OCI-LY1 (cell line): ENCODE results near the gene GABRG3.

Experiments used
- H2AFZ ChIP-seq: fragments of 200-600 bp; sonication (generic), shearing (Covaris generic); 2 replicates; pipeline ENCODE4 v1.6.0; 2014; ENCODE audit warnings: antibody characterized with exemption, mild to moderate bottlenecking, low read length
- H3F3A ChIP-seq: fragments of 200-600 bp; sonication (generic), shearing (Covaris generic); 2 replicates; pipeline ENCODE4 v1.6.0; 2014; ENCODE audit warnings: mild to moderate bottlenecking, antibody characterized with exemption, low read length, moderate library complexity; ENCODE audit not compliant: insufficient read depth
- H3K27ac ChIP-seq: fragments of 200-600 bp; sonication (generic); 2 replicates; pipeline ENCODE4 v1.5.1; 2014; ENCODE audit warnings: low read length, mixed run types, mild to moderate bottlenecking, low read depth; ENCODE audit not compliant: poor library complexity, severe bottlenecking
- H3K27me3 ChIP-seq: fragments of 200-600 bp; sonication (generic); 2 replicates; pipeline ENCODE4 v1.6.0; 2014; ENCODE audit warnings: antibody characterized with exemption, mild to moderate bottlenecking, low read length, moderate library complexity; ENCODE audit not compliant: insufficient read depth
- H3K36me3 ChIP-seq: fragments of 200-600 bp; sonication (generic); 2 replicates; pipeline ENCODE4 v1.6.1; 2014; ENCODE audit warnings: mild to moderate bottlenecking, antibody characterized with exemption, low read length, moderate library complexity, mixed read lengths; ENCODE audit not compliant: insufficient read depth
- H3K4me1 ChIP-seq: fragments of 200-600 bp; sonication (generic); 2 replicates; pipeline ENCODE4 v1.5.1; 2014; ENCODE audit warnings: mild to moderate bottlenecking, low read length, moderate library complexity; ENCODE audit not compliant: insufficient read depth, severe bottlenecking
- H3K4me2 ChIP-seq: fragments of 200-600 bp; sonication (generic), shearing (Covaris generic); 2 replicates; pipeline ENCODE4 v1.6.1; 2014; ENCODE audit warnings: low read length
- H3K4me3 ChIP-seq: fragments of 200-600 bp; sonication (generic); 2 replicates; pipeline ENCODE4 v1.5.1; 2014; ENCODE audit warnings: low read length, low read depth, mild to moderate bottlenecking, mixed read lengths; ENCODE audit not compliant: poor library complexity, severe bottlenecking
- H3K79me2 ChIP-seq: fragments of 200-600 bp; shearing (Covaris generic); 2 replicates; pipeline ENCODE4 v1.6.1; 2016; ENCODE audit warnings: mixed run types, low read length, mixed read lengths; ENCODE audit not compliant: insufficient read depth
- H3K9ac ChIP-seq: fragments of 200-600 bp; sonication (generic), shearing (Covaris generic); 2 replicates; pipeline ENCODE4 v1.6.1; 2014; ENCODE audit warnings: mild to moderate bottlenecking, low read length, mixed read lengths
- H3K9me2 ChIP-seq: fragments of 200-600 bp; sonication (generic), shearing (Covaris generic); 2 replicates; pipeline ENCODE4 v1.6.1; 2014; ENCODE audit warnings: low read depth, mild to moderate bottlenecking, low read length, mixed read lengths
- H3K9me3 ChIP-seq: fragments of 200-600 bp; shearing (Covaris generic); 2 replicates; pipeline ENCODE4 v1.6.1; 2014; ENCODE audit warnings: low read length, mixed read lengths
- H4K20me1 ChIP-seq: fragments of 200-600 bp; sonication (generic), shearing (Covaris generic); 2 replicates; pipeline ENCODE4 v1.6.0; 2016; ENCODE audit warnings: mild to moderate bottlenecking, low read length; ENCODE audit not compliant: insufficient read depth
- EZH2 ChIP-seq: fragments of 200-600 bp; sonication (generic), shearing (Covaris generic); IDR thresholded peaks from 2 replicates; pipeline ENCODE4 v1.8.0; 2017; ENCODE audit warnings: borderline replicate concordance, mixed run types, mild to moderate bottlenecking, antibody characterized with exemption, low read length, moderate library complexity, mixed read lengths
- TF ChIP-seq, protein P1 (sequence below): fragments of 200-600 bp; sonication (generic), shearing (Covaris generic); IDR thresholded peaks from 2 replicates; pipeline ENCODE4 v1.5.1; 2017; ENCODE audit warnings: mild to moderate bottlenecking, antibody characterized with exemption, low read length, moderate library complexity, mixed read lengths

GABRG3 gene

DNA sequence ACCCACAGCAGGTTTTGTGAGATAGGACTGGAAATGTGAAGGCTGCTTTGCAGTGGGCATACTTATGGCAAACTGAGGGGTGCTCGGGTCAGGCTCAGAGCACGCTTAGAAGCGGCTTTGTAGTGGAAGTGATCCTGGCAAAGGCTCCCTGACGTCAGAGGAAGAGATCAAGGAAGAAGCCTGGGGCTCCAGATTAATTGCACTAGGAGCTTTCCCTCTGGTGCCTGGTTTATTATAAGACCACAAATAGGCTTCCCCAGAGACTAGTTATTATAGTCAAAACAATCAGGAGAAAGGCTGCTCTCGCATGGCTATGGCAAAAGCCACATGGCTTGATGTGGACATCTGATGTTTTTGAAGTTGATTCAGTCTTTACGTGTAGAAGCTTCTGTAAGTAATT lies 515.1 kb downstream of the GABRG3 start:
- H3K9ac ChIP-seq: no peak overlapping the region
- no peaks in the 10 kb centered on the region for H3K4me1 ChIP-seq
- no peaks in the 10 kb centered on the region for H3F3A ChIP-seq
- H4K20me1 ChIP-seq: no peaks in the 10 kb centered on the region
- H3K27ac ChIP-seq: no peak overlapping the region
- TF ChIP-seq EZH2: no peak
- TF ChIP-seq, protein P1, sequence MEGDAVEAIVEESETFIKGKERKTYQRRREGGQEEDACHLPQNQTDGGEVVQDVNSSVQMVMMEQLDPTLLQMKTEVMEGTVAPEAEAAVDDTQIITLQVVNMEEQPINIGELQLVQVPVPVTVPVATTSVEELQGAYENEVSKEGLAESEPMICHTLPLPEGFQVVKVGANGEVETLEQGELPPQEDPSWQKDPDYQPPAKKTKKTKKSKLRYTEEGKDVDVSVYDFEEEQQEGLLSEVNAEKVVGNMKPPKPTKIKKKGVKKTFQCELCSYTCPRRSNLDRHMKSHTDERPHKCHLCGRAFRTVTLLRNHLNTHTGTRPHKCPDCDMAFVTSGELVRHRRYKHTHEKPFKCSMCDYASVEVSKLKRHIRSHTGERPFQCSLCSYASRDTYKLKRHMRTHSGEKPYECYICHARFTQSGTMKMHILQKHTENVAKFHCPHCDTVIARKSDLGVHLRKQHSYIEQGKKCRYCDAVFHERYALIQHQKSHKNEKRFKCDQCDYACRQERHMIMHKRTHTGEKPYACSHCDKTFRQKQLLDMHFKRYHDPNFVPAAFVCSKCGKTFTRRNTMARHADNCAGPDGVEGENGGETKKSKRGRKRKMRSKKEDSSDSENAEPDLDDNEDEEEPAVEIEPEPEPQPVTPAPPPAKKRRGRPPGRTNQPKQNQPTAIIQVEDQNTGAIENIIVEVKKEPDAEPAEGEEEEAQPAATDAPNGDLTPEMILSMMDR: no peak
- H2AFZ ChIP-seq: no peak overlapping the region
- no peaks in the 10 kb centered on the region for H3K27me3 ChIP-seq
- no peaks in the 10 kb centered on the region for H3K36me3 ChIP-seq
- no peaks in the 10 kb centered on the region for H3K79me2 ChIP-seq
- H3K9me2 ChIP-seq: no peaks in the 10 kb centered on the region
- H3K4me3 ChIP-seq: no peak overlapping the region
- no peaks in the 10 kb centered on the region for H3K9me3 ChIP-seq
- H3K4me2 ChIP-seq: no peak overlapping the region

- Histone ChIP-seq H3K4me2 (no peak overlapping the region), H3K27ac (no peak overlapping the region)
- TF ChIP-seq, protein P1: no peak
- TF ChIP-seq EZH2: no peak
Measured at GRCh38 chr15:27486683-27487647, 516.0 kb downstream of the GABRG3 start.

GRCh38 chr15:27487846-27488245 lies 516.9 kb downstream of the GABRG3 start:
- Histone ChIP-seq H3K9me2 (no peaks in the 10 kb centered on the region), H2AFZ (no peak overlapping the region), H3K9ac (no peak overlapping the region), H3K36me3 (no peaks in the 10 kb centered on the region), H3K27ac (no peak overlapping the region), H3K4me2 (no peak overlapping the region), H3K4me1 (no peaks in the 10 kb centered on the region), H4K20me1 (no peaks in the 10 kb centered on the region), H3K27me3 (no peaks in the 10 kb centered on the region), H3K4me3 (no peak overlapping the region), H3F3A (no peaks in the 10 kb centered on the region), H3K79me2 (no peaks in the 10 kb centered on the region), H3K9me3 (no peaks in the 10 kb centered on the region)
- TF ChIP-seq EZH2: no peak
- TF ChIP-seq, protein P1: no peak

More at GRCh38 chr15:27486683-27487647, 516.0 kb downstream of the GABRG3 start:
- Histone ChIP-seq H3F3A (no peaks in the 10 kb centered on the region), H3K4me3 (no peak overlapping the region), H3K79me2 (no peaks in the 10 kb centered on the region), H4K20me1 (no peaks in the 10 kb centered on the region), H3K27me3 (no peaks in the 10 kb centered on the region), H3K4me1 (no peaks in the 10 kb centered on the region), H2AFZ (no peak overlapping the region), H3K9me2 (no peaks in the 10 kb centered on the region), H3K9me3 (no peaks in the 10 kb centered on the region), H3K36me3 (no peaks in the 10 kb centered on the region), H3K9ac (no peak overlapping the region)
